Measurements from ENCODE around the gene TRIM64. TPM values are rescaled to one million over a fixed set of nuclear protein-coding genes. Genes with fewer than 3 reads are reported as not detected.
"Not testable (repeated sequence)": the region's sequence is repeated elsewhere in the genome, so short reads cannot be mapped to it uniquely, and the experiment has no call there.

Gene TRIM64, protein sequence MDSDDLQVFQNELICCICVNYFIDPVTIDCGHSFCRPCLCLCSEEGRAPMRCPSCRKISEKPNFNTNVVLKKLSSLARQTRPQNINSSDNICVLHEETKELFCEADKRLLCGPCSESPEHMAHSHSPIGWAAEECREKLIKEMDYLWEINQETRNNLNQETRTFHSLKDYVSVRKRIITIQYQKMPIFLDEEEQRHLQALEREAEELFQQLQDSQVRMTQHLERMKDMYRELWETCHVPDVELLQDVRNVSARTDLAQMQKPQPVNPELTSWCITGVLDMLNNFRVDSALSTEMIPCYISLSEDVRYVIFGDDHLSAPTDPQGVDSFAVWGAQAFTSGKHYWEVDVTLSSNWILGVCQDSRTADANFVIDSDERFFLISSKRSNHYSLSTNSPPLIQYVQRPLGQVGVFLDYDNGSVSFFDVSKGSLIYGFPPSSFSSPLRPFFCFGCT
- not detected for total RNA-seq
- long read RNA-seq, result 0 reads

- DNase-seq; intact Hi-C loops (cut with DNase I); ATAC-seq (ENCODE audit: poor library complexity): not testable (repeated sequence)
Observed at GRCh38 chr11:89965737-89966136, at the start of gene TRIM64. Gene TRIM64, plus strand, starts transcription at chr11:89966037. Its CDS starts 2,467 bp downstream, at chr11:89968504.

DNA sequence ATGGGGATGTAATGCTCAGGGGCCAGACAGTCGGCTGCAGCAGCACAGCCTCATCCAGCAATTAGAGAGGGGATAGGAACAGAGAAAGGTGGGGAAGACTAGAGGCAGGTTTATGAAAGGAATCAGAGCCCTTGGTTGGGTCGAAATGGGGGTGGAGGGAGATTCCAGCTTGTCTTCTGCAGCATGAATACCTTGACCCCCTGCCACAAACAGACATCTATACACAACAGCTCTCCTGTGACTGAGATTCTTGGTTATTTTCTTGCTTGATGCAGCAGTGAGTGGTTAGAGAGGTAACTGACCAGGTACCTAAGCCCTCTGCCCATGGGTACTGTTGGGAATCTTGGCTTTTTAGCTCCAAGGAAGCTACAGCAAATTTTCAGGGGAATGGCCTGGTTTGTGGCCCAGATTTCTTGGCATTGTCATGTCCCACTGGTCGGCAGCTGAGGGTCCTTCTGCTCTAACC is 43.6 kb upstream of the TRIM64 start, which contains the start of gene TRIM49D1:
TSS of gene TRIM49D1 (minus strand) at position 51 of the 466 bp plus-strand sequence. CDS start 4,535 bp downstream, outside the sequence.
- DNase-seq, result no peak
- no peak for ATAC-seq (ENCODE audit: poor library complexity)
- intact Hi-C loops (cut with DNase I), result no loop called here

DNA sequence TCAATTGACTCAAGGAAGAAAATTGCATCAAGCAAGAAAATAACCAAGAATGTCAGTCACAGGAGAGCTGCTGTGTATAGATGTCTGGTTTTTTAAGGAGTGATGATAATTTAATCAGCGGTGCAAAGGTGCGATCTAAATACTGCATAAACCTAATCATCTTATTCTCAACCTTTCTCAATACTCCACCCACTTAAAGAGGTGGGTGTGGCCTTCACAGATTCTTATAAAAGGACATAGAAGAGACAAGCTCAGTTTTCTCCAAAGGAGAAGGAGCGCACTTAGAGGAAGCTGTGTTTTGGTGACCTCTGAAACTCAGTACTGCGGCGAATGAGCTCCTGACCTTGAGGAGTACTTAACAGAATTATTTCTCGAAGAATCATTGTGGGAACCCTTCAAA is 42.1 kb upstream of the TRIM64 start, which contains the start of gene TRIM49D2:
TSS of gene TRIM49D2 (plus strand) at position 301 of the 400 bp plus-strand sequence. CDS start 2,698 bp downstream, outside the sequence.
- ATAC-seq (ENCODE audit: poor library complexity); DNase-seq; intact Hi-C loops (cut with DNase I): not testable (repeated sequence)

DNA sequence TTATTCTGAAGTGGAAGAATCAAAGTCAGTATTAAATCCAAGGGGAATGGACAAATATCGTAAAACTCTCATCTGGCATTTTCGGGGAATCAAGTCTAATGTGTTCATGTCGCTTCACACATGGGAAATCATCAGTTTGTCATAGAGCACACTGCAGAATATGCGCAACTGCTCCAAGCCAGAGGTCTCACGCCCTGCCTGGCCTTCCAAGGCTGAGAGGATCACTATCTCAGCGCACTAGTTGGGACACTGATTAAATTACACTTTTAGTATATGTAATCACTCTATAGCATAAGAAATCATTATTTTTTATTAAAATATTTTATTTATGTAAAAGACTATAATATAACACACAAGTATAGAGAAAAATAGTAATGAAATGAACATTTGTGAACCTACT is 5.0 kb upstream of the TRIM64 start:
- ATAC-seq (ENCODE audit: poor library complexity); DNase-seq; intact Hi-C loops (cut with DNase I): not testable (repeated sequence)

Other genes with a start within 250 kb of the TRIM64 start
- not detected for gene TRIM49, start 157.5 kb upstream of the TRIM64 start, total RNA-seq
- gene TRIM64B, start 87.5 kb upstream of the TRIM64 start, total RNA-seq, result not detected
- not detected for gene TRIM49D1, start 43.8 kb upstream of the TRIM64 start, total RNA-seq
- gene TRIM49D2, start 42.0 kb upstream of the TRIM64 start, total RNA-seq, result not detected
- gene TRIM49C, start 65.1 kb downstream of the TRIM64 start, total RNA-seq, result not detected
- gene UBTFL1, start 119.9 kb downstream of the TRIM64 start, total RNA-seq, result not detected
- 1.2 TPM for gene NAALAD2, start 168.6 kb downstream of the TRIM64 start, total RNA-seq

All from Right ventricle myocardium superior (tissue), 1 donor.